Stomach smooth muscle (tissue), 2 donors: ENCODE data around the gene PRICKLE4.

Experiments
- H3K27ac ChIP-seq: one replicate; pipeline ENCODE4 v1.7.0; 2013; ENCODE audit warnings: mild to moderate bottlenecking, low read length, inconsistent platforms
- H3K27me3 ChIP-seq, 2 donors: one replicate each; pipeline ENCODE4 v1.7.0; 2013; ENCODE audit warnings: low read length in 2 of 2; ENCODE audit not compliant: insufficient read depth in 2 of 2, control insufficient read depth in 1 of 2
- H3K36me3 ChIP-seq, 2 donors: one replicate each; pipeline ENCODE4 v1.7.0; 2013; ENCODE audit warnings: low read length in 2 of 2; ENCODE audit not compliant: control insufficient read depth in 2 of 2, insufficient read depth in 2 of 2
- H3K4me1 ChIP-seq: one replicate; pipeline ENCODE4 v1.7.0; 2013; ENCODE audit warnings: low read length; ENCODE audit not compliant: control insufficient read depth, insufficient read depth
- H3K4me3 ChIP-seq, 2 donors: one replicate each; pipeline ENCODE4 v1.7.0; 2013; ENCODE audit warnings: low read length in 2 of 2
- H3K9ac ChIP-seq, 2 donors: one replicate each; pipeline ENCODE4 v1.7.0; 2013; ENCODE audit warnings: low read length in 2 of 2, mild to moderate bottlenecking in 1 of 2
- H3K9me3 ChIP-seq, 2 donors: one replicate each; pipeline ENCODE4 v1.7.0; 2013; ENCODE audit warnings: low read length in 2 of 2; ENCODE audit not compliant: control insufficient read depth in 2 of 2
- donor health status: healthy.
- donor health status: Pancreatic carcinoma.

Gene PRICKLE4, protein sequence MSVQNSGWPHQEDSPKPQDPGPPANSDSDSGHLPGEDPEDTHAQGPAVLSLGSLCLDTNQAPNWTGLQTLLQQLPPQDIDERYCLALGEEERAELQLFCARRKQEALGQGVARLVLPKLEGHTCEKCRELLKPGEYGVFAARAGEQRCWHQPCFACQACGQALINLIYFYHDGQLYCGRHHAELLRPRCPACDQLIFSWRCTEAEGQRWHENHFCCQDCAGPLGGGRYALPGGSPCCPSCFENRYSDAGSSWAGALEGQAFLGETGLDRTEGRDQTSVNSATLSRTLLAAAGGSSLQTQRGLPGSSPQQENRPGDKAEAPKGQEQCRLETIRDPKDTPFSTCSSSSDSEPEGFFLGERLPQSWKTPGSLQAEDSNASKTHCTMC

DNA sequence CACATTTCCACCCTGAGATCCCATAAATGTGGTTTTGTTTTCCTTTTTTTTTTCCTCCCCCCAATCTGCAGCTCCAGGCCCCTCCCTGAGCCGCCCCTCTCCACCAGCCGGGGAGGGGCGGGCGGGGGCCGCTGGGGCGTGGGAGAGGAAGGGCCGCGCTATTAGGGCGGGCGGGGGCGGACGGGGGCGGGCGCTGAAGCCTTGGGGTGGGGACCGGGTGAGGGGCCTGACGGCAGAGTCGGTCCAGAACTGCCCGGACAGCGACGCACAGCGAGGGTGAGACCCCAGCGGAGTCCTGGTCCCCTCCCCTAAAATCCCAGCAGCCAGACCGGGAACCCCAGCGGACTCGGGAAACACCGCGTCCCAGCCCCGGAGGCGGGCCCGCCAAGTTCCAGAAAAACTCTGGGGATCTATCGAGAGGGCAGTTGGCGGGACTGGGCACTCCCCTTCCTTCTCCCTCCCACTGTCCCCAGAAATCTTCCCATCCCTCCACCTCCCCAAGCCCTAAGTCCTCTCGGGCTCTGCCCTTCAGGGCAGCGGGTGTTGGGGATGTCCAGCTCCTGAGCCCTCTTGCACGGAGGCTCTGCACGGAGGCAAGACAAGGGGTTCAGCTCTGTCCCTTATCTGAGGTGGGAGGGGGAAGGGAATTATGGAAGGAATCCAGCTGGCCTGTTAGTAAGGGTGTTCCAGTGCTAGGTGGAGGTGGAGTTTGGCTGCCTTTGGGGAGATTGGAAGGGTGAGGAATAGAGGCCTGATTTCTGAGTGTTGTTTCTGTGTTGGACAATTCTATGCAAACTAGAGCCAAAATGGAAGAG is at the start of gene PRICKLE4:
Gene PRICKLE4 (plus strand): TSS at position 232 of the 815 bp plus-strand sequence. CDS start 2,692 bp downstream, outside the sequence.
- Histone ChIP-seq H3K27ac (peak within 1 kb of the TSS; percentile 37), H3K9ac (peak within 1 kb of the TSS; percentile 58 to 59), H3K4me3 (peak within 1 kb of the TSS; percentile 79 to 86), H3K27me3 (no peaks in the 10 kb centered on the region), H3K36me3 (peaks cover under 1 to 11% of the 10 kb centered on the region in 2 donors), H3K4me1 (peaks cover 27% of the 10 kb centered on the region), H3K9me3 (no peaks in the 10 kb centered on the region)

DNA sequence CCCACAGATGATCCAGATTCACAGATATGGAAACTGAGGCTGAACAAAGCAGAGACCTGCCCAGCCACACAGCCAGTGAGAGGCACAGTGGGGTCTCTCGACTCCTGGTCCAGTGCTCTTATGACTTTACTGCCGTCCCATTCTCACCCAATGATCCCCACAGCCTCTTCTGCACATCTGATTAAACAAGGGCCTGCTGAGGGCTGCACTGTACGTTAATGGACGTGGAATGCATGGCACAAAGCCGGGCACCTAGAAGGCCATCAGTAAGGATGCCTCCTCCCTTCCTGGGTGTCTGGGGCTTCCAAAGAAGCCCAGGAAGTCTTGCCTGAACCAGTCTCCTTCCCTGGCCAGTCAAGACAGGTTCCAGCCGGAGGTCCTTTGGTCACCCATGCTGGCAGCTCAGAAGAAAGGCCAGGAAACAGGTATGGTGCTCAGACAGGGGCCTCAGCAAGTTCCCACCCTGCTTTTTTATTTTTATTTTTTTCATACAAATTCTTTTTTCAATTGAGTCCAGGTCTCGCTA is 49.0 kb upstream of the PRICKLE4 start:
- Histone ChIP-seq H3K9ac (no peak overlapping the region), H3K27ac (no peak overlapping the region)

DNA sequence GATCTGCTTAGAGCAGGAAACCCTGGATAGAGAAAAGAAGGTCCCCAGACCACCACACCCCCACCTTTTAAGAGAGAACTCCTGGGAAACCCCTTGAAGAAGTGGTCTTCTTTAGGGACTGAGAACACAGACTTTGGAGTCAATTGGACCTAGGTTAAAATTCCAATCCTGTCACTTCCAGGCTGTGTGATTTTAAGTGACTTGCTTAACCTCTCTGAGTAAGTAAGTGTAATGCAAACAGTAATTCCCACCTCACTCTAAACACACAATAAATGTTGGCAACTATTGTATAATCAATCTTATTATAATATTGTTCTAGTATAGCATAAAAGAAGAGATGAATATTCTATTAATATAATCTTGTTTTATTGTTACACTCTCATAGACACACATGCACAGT is 48.4 kb upstream of the PRICKLE4 start:
- no peak overlapping the region for H3K9ac ChIP-seq
- peaks cover 45% of the 10 kb centered on the region for H3K4me1 ChIP-seq
- H3K36me3 ChIP-seq, result peaks cover 0 to 6% of the 10 kb centered on the region in 2 donors
- H3K27ac ChIP-seq, result no peak overlapping the region
- no peak overlapping the region for H3K4me3 ChIP-seq
- H3K27me3 ChIP-seq, result no peaks in the 10 kb centered on the region
- H3K9me3 ChIP-seq, result no peaks in the 10 kb centered on the region

More for the DNA sequence above, 49.0 kb upstream of the PRICKLE4 start:
- H3K4me3 ChIP-seq, result no peak overlapping the region
- peaks cover 0 to 6% of the 10 kb centered on the region in 2 donors for H3K36me3 ChIP-seq
- no peaks in the 10 kb centered on the region for H3K27me3 ChIP-seq
- no peaks in the 10 kb centered on the region for H3K9me3 ChIP-seq
- H3K4me1 ChIP-seq, result peaks cover 45% of the 10 kb centered on the region

DNA sequence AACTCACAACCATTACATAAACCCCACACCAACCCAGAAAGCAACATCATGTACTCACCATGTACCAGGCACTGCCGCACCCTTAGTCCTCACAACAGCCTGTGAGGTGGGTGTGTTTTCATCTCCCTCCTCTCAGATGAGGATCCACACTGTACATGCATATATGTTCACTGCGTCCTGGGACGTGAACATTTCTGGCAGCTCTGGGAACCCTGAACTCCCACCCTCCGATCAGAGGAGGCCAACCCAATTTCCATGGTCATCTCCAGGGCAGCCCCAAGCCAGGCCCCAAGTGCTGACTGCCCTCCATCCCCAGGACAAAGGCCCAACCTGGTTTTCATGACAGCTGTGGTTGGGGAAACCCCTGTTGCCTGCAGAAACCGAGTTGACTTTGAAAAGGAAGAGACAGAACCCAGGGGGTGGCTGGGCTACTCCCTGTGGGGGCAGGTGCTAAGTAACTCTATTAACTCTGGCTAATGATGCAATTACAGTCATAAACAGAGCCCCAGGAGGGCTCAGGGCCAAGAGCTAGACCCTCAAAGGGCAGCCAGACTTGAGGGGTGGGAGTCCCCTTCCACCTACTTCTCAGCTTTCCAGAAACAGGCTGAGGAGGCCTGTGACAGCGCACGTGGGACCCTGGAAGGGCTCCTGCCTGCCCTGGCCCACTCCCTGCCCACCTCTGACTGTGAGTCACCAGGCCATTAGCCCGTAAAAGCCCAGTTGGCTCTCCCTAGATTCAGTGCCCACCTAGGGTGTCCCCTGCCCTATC is 47.8 kb upstream of the PRICKLE4 start:
- no peak overlapping the region for H3K9ac ChIP-seq
- H3K36me3 ChIP-seq, result peaks cover 0 to 5% of the 10 kb centered on the region in 2 donors
- peak overlapping the region; percentile 84 to 86 for H3K4me3 ChIP-seq
- H3K4me1 ChIP-seq, result peaks cover 45% of the 10 kb centered on the region
- no peaks in the 10 kb centered on the region for H3K9me3 ChIP-seq
- no peaks in the 10 kb centered on the region for H3K27me3 ChIP-seq
- peak overlapping the region; percentile 82 for H3K27ac ChIP-seq

DNA sequence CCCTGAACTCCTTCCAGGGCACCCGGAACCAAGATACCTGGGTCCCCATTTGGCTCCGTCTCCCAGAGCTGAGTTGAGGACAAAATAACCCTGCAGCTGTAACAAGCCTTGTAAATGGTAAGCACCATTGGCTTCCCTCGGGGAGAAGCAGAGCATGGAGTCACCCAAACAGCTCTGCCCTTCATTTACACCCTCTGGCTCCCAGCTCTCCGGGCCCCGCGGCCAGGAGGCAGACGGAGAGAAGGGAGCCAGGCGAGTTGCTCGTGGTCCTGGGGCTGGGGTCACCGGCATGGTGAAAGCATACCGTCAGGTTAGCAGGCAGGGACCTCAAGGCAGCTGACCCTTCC is 47.2 kb upstream of the PRICKLE4 start:
- Histone ChIP-seq H3K27ac (peak overlapping the region; percentile 82), H3K27me3 (no peaks in the 10 kb centered on the region), H3K9me3 (no peaks in the 10 kb centered on the region), H3K9ac (peak overlapping the region; percentile 51 to 82), H3K36me3 (no peaks in the 10 kb centered on the region), H3K4me1 (peaks cover 45% of the 10 kb centered on the region), H3K4me3 (peak overlapping the region; percentile 84 to 86)

DNA sequence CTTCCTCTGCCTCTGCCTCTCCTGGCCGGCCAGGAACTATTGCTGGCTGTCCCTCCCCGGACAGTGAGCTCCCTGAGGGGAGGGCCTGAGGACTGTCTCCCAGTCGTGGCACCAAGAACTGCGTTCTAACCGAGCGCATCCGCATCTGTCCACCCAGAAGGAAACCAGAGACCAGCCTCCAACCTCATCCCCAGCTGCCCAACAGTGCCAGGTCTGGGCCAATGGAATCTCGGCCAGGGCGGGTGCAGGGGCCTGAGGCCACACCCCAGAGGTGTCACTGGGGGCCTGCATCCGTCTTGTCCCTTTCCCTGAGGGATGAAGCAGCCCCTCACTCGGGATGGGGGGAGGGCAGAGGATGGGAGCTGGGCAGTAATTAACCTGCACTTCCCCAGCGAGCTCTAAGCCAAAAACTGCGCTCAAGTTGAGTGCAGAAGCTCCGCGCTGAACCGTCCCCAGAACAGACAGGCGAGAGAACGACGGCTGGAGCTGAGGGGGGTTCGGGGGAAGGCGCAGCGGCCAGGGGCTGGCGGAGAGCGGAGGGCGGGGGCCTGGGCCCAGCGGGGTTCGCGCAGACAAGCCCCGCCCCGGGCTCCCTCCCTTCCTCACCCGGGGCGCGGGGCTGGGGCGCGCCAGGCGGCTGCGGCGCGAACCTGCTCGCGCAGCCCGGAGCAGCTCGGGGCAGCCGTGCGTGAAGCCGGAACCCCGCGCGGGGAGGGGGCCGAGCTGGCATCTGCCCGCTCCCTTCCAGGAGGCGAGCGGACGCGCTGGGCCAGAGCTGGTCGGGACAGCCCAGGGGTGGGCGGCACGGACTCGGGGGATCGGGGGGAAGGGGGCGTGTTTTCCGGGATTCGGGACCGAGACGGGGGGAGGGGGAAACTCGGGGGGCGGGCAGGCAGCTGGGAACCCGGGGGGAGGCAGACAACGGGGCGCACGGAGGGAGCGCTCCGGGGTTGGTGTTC is 46.6 kb upstream of the PRICKLE4 start:
- H3K27me3 ChIP-seq, result no peaks in the 10 kb centered on the region
- H3K36me3 ChIP-seq, result no peaks in the 10 kb centered on the region
- H3K4me1 ChIP-seq, result peaks cover 45% of the 10 kb centered on the region
- peak overlapping the region; percentile 51 to 82 for H3K9ac ChIP-seq
- peak overlapping the region; percentile 82 for H3K27ac ChIP-seq
- H3K9me3 ChIP-seq, result no peaks in the 10 kb centered on the region
- peak overlapping the region; percentile 84 to 86 for H3K4me3 ChIP-seq

DNA sequence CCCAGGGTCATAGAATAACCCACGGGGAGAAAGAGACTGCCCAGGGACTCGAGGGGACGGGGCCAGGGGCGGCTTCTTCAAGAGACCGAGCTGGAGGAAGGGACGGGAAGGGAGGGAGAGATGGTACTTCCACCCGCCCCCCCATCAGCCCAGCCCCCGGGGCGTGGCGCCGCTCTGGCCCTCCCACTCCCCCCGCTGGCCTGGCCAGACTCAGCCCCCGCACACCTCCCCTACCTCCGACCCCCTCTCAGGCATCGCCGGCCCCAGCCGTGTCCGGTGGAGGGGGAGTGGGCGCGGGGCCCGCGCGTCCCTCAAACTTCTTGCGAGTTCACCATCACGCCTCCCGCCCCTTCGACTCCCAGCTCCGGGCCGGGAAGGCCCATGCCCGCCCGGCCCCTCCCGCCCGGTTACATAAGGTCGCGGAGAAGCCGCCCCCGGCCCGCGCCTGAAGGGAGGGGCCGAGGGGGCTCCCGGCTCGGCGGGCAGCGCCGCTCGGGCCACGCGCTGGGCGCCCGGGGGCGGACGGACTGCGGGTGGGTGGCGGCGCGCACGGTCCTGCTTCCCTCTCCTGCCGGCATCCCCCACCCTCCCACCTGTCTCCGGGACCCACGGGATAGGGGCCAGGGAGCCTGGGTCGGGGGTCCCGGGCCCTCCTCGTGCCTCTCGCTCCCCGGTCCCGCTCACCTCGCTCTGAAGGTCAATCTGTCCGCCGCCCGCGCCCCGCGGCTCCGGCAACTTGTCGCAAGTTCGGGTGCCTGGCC is 45.7 kb upstream of the PRICKLE4 start:
- peak overlapping the region; percentile 84 to 86 for H3K4me3 ChIP-seq
- peak overlapping the region; percentile 82 for H3K27ac ChIP-seq
- H3K9ac ChIP-seq, result peak overlapping the region; percentile 74 to 82
- peaks cover 45% of the 10 kb centered on the region for H3K4me1 ChIP-seq
- H3K27me3 ChIP-seq, result no peaks in the 10 kb centered on the region
- H3K36me3 ChIP-seq, result no peaks in the 10 kb centered on the region
- no peaks in the 10 kb centered on the region for H3K9me3 ChIP-seq

DNA sequence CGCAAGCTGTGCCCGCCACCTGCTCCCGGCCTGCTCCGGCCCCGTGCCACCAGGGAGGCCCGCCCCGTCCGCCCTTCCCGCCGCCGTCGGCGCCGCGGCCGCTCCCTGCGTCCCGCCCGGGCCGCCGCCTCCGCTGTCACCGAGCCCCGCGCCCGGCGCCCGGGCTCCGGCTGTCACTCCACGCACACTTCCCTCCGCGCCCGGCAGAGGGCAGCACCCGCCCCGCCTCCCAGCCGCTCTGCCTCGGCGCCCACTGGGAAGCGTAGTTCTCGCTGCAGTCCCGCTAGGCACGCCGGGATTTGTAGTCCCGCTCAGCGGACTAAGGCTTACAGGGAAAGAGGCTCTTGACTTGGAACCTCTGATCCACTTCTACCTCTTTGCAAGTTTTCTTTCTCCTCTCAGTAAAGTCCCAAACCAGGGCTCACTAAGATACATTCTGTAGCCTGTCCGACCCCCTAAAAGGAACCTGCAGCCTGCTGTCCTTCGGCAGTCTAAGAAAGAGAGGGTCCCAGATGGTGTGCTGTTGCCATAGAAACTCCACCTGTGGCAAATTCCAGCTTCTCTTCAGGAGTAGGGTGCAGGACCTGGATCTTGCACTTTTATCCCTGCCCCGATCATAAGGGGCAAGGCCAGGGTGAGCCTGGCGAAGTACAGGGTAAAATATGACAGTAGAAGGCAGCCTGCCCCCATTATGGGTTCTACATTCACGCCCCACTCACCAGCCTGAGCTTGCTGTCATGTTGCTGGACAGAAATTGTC is 45.0 kb upstream of the PRICKLE4 start, which contains the start of gene TFEB:
Gene TFEB (minus strand): TSS at position 182 of the 759 bp plus-strand sequence. CDS start 44,395 bp downstream, outside the sequence.
- Histone ChIP-seq H3K9me3 (no peaks in the 10 kb centered on the region), H3K27me3 (no peaks in the 10 kb centered on the region), H3K9ac (peak within 1 kb of the TSS; percentile 74 to 82), H3K4me3 (peak within 1 kb of the TSS; percentile 84 to 86), H3K27ac (peak within 1 kb of the TSS; percentile 82), H3K4me1 (peaks cover 38% of the 10 kb centered on the region), H3K36me3 (no peaks in the 10 kb centered on the region)
